Lower lobe of right lung (tissue), 2 donors: ENCODE measurements around the gene MCF2L. TPM values are rescaled to one million over a fixed set of nuclear protein-coding genes. Genes with fewer than 3 reads are reported as not detected.

Experiments
- ATAC-seq, 2 donors: fragments of 200-7000 bp; cut with Tn5 transposase; one replicate each; pipeline ENCODE4 v1.9.1; 2020 to 2022; ENCODE audit warnings: mild to moderate bottlenecking in 2 of 2, moderate library complexity in 2 of 2
- DNase-seq: peaks from one replicate; pipeline ENCODE4 v3.0.0-alpha.2; 2020
- H3K27ac ChIP-seq: fragments of 200-600 bp; one replicate; pipeline ENCODE4 v1.8.0; 2022
- H3K27me3 ChIP-seq: fragments of 200-600 bp; one replicate; pipeline ENCODE4 v1.8.0; 2022; ENCODE audit warnings: low read depth
- H3K36me3 ChIP-seq: fragments of 200-600 bp; one replicate; pipeline ENCODE4 v1.8.0; 2022; ENCODE audit warnings: mild to moderate bottlenecking
- H3K4me1 ChIP-seq: fragments of 200-600 bp; one replicate; pipeline ENCODE4 v1.8.0; 2022
- H3K4me3 ChIP-seq: fragments of 200-600 bp; one replicate; pipeline ENCODE4 v1.8.0; 2022; ENCODE audit warnings: mild to moderate bottlenecking
- H3K9me3 ChIP-seq: fragments of 200-600 bp; one replicate; pipeline ENCODE4 v1.8.0; 2022
- CTCF ChIP-seq: fragments of 200-600 bp; IDR thresholded peaks from one replicate; pipeline ENCODE4 v1.8.0; 2022; ENCODE audit warnings: antibody characterized with exemption, mild to moderate bottlenecking
- intact Hi-C: fragments of 100-400 bp; cut with DNase I; formaldehyde crosslinking; loops from one replicate; pipeline ENCODE4 v1.11.0; 2022
- total RNA-seq: library from RNA; stranded (reverse); fragmentation: NEBNext Ultra II Directional; extraction: Animal tissue kit (Norgen Biotek cat#: 25700); gene quantifications from one replicate; pipeline ENCODE4 v1.2.1, GENCODE V29; 2021
- donor health status: DM: no; HTN: yes; CAD: no; lungs with severe emphysema.

The MCF2L gene
- total RNA-seq, 1 donor from 2014 or later, result 42.4 TPM

- Histone ChIP-seq H3K27me3 (no peaks in the 10 kb centered on the region), H3K4me3 (no peak overlapping the region), H3K9me3 (no peaks in the 10 kb centered on the region), H3K27ac (no peak overlapping the region), H3K4me1 (no peaks in the 10 kb centered on the region), H3K36me3 (no peaks in the 10 kb centered on the region)
- ATAC-seq, result no peak
- peak; percentile 36 for DNase-seq
- intact Hi-C loops, result no loop called here
- no peak for TF ChIP-seq CTCF
Observed at GRCh38 chr13:113143466-113144254, 174.6 kb downstream of the MCF2L start.

GRCh38 chr13:113144255-113144629 is 175.2 kb downstream of the MCF2L start:
- intact Hi-C loops, result no loop called here
- Histone ChIP-seq H3K9me3 (no peaks in the 10 kb centered on the region), H3K36me3 (no peaks in the 10 kb centered on the region), H3K4me3 (no peak overlapping the region), H3K27ac (no peak overlapping the region), H3K4me1 (no peaks in the 10 kb centered on the region), H3K27me3 (no peaks in the 10 kb centered on the region)
- DNase-seq (no peak), ATAC-seq (no peak)
- no peak for TF ChIP-seq CTCF

GRCh38 chr13:113145496-113145895 is 176.5 kb downstream of the MCF2L start:
- Histone ChIP-seq H3K9me3 (no peaks in the 10 kb centered on the region), H3K27me3 (no peaks in the 10 kb centered on the region), H3K36me3 (no peaks in the 10 kb centered on the region), H3K27ac (no peak overlapping the region), H3K4me1 (no peaks in the 10 kb centered on the region), H3K4me3 (no peak overlapping the region)
- DNase-seq, result no peak
- intact Hi-C loops, result no loop called here
- ATAC-seq, result no peak
- no peak for TF ChIP-seq CTCF

GRCh38 chr13:113145911-113146598 is 177.0 kb downstream of the MCF2L start:
- ATAC-seq (no peak), DNase-seq (no peak)
- no peak overlapping the region for H3K27ac ChIP-seq

GRCh38 chr13:113146750-113147149 is 177.7 kb downstream of the MCF2L start:
- ATAC-seq (no peak), DNase-seq (no peak)
- intact Hi-C loops, result no loop called here

More at GRCh38 chr13:113145911-113146598, 177.0 kb downstream of the MCF2L start:
- intact Hi-C loops, result no loop called here
- no peaks in the 10 kb centered on the region for H3K27me3 ChIP-seq
- no peak overlapping the region for H3K4me3 ChIP-seq
- no peaks in the 10 kb centered on the region for H3K4me1 ChIP-seq
- no peaks in the 10 kb centered on the region for H3K9me3 ChIP-seq
- TF ChIP-seq CTCF, result no peak
- H3K36me3 ChIP-seq, result no peaks in the 10 kb centered on the region

More at GRCh38 chr13:113146750-113147149, 177.7 kb downstream of the MCF2L start:
- Histone ChIP-seq H3K4me1 (peaks cover under 1% of the 10 kb centered on the region), H3K4me3 (no peak overlapping the region), H3K27ac (no peak overlapping the region), H3K9me3 (no peaks in the 10 kb centered on the region), H3K27me3 (no peaks in the 10 kb centered on the region), H3K36me3 (no peaks in the 10 kb centered on the region)
- no peak for TF ChIP-seq CTCF
